GM21717 (cell line): ENCODE data around the gene AKAP5.

Source experiments
- ATAC-seq: cut with Tn5 transposase; IDR thresholded peaks from one replicate; pipeline ENCODE4 v1.9.1; 2021; ENCODE audit warnings: mild to moderate bottlenecking, moderate library complexity; ENCODE audit not compliant: unreplicated experiment

The AKAP5 gene

DNA sequence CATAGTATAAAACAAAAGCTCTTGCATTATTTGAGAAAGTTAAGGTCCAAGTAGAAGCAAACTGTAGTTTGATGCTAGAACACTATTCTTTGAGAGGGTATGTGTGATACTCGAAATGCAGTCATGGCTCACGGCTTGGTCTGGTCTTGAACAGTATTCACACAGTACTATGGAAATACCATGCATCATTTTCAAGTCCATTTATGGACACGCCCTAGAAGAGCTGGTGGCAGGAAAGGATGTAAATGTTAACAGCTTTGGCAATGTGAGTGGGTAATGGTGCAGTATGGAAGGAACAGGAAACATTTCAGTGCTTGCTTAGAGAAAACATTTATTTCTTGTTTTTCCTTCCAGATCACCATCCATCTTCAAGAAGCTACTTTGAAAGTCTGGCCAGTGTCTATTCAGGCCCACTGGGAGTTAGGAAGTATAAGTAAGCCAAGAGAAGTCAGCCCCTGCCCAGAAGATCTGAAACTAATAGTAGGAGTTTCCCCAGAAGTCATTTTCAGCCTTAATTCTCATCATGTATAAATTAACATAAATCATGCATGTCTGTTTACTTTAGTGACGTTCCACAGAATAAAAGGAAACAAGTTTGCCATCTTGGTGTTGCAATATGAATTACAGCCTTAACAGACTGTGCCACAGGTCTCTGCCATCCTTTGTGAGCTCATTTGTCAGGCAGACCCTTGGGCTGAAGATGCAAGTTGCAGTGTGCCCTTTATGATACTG lies 5.7 kb upstream of the AKAP5 start:
- ATAC-seq, result no peak

DNA sequence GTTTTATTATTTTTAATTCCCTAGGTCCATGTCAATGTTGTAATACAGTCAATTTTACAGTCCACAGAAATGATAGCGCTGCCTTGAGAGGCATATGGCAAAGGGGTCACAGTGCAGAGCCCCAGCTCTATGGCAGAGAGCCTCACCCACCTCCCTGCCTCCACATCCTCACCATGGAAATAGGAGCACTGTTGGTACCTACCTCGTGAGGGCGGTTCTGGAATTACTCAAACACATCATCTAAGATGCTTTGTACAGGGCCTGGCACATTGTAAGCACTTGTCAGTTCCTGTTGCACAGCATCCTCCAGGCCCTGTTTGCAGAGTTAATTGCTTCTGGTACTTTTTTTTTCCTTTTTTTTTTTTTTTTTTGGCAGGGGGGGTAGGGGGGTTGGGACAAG lies 4.1 kb upstream of the AKAP5 start:
- no peak for ATAC-seq

DNA sequence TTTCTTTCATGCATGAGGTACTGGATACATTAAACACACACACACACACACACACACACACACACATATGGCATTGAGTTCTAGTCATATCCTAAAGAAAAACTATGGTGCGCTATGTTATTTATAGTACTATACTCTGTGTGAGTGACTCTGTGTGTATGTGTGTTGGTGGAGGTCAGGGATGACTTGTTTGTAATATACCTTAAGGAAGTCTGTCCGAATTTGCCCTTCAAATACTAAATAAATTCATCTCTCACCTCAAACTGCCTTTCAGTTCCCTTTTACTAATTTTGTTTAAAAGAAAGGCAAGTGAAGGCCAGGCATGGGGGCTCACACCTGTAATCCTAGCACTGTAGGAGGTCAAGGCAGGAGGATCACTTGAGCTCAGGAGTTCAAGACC lies 2.1 kb upstream of the AKAP5 start:
- no peak for ATAC-seq

DNA sequence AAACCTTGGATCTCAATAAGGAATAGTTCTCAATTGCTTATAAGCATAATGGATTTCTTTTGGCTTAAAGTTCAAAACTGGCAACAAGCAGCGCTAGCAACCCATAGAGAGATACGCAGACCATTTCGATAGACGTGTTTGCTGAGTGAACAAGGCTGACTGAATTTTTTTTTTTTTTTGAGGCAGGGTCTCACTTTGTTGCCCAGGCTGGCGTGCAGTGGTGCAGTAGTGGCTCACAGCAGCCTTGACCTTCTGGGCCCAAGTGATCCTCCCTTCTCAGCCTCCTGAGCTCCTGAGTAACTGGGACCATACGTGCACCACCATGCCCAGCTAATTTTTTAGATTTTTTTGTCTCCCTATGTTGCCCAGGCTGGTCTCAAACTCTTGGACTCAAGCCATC lies 1.4 kb upstream of the AKAP5 start:
- no peak for ATAC-seq

DNA sequence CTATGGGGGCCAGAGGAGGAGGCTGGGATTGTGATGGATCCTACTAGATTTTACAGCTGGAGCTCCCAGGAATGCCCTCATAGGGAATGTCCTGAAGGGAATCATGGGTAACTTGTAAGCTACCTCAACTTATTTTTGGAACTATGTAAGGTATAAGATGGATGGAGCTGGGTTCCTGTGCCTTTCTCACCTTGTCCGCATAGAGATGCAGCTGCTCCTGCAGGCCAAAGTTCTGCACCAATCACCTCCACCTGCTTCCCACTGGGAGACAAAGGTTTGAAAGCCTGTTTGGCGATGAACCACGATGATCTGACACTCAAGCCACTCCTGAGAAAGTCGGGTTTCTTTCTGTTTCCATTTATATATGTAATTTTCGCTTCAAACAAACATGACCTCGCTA lies 648 bp upstream of the AKAP5 start:
- ATAC-seq, result peak; percentile 6

DNA sequence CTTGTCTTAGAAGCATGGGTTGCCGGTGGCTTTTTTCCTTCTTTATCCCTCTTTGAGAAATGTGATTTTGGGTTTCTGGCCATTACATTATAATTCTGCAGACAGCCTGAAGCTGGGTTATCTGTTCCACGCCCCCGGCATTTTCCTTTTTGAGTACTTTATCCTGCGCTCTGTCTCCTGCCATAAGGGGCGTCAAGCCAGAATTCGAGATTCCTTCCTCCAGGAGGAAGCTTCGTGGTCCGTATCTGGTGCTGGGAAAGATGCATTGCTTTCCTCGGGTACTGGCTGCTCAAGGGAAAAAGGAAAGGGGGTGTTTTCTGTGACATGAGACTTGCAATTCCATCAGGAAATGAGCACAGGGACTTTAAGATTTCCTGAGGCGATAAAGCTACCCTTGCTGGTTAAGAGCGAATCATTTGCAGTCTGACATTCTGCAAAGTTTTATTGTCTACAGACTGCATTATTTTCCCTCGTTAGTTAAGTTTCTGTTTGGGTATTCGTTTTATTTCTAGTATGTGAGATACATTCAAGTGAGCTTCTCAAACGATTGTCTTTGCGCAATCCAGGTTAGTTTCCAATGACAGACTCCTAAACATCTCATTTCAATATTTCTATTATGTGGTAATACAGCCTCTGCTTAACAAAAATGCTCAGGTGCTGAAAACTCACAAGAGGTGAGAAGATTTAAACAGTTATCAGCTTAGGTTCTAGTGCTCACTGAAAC lies 694 bp downstream of the AKAP5 start:
- no peak for ATAC-seq

DNA sequence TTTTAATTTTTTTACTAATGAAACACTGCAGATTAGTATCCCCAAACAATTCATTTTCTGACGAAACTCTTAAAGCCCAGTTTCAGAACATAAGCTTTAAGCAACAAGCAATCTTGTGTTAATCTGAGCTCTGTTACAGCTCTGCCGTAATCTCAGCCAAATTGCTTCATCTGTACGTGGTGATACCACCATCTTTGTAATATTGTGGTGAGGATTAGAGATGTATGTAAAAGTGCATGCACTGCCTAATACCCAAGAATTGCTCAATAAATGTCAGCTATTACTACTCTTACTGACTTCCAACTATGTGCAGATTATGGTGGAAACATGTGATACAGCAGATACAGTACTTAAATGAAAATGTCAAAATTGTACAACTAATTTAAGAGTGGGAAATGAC lies 1.8 kb downstream of the AKAP5 start:
- no peak for ATAC-seq

DNA sequence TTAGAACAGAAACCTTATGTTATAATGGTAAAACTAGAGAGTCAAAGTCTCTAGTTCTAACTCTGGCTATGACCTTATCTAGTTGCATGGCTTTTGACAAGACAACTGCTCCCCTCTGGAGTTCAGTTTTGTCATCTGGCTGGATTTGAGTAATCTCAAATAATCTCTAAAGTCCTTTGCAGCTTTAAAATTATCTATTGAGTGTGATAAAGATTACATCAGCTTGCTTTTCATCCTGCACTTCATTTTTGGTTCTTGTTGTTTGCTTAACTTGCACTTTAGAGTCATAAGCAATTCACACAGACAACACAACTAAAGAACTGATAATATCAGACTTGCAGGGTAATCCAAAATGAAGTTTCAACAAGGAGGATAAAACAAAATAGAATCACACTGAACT lies 2.3 kb downstream of the AKAP5 start:
- no peak for ATAC-seq

DNA sequence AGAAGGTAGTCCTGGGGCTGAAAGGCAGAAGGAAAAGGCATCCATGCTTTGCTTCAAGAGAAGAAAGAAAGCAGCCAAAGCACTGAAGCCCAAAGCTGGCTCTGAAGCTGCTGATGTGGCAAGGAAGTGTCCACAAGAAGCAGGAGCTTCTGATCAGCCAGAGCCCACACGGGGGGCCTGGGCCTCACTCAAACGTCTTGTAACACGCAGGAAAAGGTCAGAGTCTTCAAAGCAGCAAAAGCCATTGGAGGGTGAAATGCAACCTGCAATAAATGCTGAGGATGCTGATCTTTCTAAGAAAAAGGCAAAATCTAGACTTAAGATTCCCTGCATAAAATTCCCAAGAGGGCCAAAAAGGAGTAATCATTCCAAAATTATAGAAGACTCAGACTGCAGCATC lies 3.2 kb downstream of the AKAP5 start:
- no peak for ATAC-seq

DNA sequence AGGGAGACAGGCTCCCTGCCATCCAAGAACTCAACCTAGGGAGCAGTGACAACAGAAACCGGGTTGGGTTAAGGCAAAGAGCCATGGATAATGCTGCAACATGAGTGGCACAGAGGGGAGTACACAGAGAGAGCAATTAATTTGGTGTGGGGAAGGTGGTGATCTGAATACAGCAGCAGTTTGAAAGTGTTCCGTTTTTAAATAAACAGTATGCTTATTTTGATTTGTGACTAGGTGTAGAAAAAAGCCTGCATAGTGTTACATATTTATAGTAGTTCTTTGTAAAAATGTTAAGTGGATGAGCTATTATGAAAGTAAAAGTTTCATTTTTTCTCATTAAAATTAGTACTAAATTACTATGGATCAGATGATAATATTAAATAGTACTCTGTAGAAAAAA lies 8.7 kb downstream of the AKAP5 start:
- ATAC-seq, result no peak

DNA sequence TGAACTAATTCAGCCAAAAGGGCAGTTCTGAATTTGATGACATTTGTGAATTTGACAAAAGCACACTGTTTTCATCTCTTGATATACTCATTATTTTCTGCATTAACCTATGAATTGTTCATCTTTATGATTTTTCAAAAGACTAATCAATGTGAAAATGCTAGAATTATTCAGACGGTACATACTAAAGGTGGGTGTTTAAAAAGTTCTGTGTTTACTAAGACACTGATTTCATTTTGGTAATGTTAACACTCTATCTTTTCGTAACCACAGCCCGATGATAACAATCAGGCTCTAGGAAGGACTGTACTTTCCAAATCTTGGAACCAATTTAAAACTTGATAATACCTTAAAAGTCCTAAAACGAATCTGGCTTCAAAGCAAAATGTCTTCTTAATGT lies 9.4 kb downstream of the AKAP5 start:
- no peak for ATAC-seq

DNA sequence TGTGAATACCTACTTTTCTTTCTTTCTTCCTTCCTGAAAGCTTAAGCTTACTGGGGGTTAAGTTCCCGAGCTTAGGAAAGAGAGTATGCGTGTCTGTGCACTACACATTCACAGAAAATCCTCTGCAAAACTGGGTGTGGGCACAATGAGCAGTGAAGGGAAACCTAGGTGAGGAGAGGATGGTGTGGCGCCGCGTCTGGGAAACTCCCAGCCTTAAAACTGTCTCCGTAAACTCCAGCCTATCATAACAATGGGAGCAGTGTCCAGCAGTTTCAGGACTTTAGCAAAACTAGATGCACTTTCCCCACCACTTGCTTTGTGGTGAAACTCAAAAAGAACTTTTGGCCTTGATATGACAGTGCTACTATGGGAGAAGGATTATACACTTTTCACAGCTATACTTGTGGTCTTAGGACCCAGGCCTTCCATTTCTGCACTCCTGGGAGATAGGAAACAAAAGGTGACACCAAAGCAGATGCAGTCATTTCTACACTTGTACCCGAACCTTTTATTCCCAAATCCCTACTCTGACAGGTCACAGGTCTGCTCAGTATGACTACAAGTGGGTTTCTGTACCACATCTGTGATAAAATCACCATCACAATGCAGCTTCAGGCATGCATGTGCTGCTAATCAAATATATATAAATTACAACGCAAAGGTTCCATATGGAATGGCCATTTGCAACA lies 10.4 kb downstream of the AKAP5 start:
- no peak for ATAC-seq

DNA sequence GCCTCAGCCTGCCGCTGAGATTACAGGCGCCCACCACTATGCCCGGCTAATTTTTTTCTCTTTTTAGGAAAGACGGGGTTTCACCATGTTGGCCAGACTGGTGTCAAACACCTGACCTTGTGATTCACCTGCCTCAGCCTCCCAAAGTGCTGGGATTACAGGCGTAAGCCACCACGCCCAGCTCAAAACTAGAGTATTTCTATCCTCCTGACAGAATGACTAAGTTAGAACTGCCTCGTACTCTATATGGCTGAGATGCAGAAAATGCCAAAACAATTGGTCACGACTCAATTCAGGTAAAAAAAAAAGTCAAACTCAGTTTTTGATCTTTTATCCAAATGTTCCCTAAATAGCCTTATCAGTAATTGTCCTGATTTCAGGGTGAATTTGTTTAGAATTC lies 11.1 kb downstream of the AKAP5 start:
- no peak for ATAC-seq

DNA sequence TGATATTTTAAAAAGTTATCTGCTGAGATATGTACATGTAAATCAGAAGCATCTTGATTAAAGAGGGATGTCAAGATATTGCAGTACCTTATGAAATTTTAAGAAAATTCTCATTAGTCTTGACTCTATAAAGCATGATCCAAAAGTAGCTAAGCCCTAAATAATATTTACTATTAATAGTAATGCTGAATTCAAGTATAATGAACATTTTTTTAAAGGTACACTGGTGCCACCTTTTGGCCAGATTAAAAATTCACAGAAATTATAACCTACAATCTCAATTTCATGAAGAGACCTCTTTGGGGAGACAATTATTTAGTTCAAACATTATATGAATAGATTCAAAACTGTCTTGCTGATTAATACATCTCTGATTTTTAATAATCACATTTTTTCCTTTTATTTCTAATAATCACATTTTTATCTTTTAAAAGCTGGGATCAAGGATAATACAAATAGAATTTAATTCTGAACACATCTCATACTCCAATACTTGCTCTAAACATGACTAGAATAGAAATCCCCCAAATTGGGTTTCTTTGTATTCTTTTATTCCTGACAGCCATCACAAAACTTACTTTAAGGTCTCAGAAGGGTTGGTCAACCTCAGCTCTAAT lies 13.4 kb downstream of the AKAP5 start:
- ATAC-seq, result no peak

DNA sequence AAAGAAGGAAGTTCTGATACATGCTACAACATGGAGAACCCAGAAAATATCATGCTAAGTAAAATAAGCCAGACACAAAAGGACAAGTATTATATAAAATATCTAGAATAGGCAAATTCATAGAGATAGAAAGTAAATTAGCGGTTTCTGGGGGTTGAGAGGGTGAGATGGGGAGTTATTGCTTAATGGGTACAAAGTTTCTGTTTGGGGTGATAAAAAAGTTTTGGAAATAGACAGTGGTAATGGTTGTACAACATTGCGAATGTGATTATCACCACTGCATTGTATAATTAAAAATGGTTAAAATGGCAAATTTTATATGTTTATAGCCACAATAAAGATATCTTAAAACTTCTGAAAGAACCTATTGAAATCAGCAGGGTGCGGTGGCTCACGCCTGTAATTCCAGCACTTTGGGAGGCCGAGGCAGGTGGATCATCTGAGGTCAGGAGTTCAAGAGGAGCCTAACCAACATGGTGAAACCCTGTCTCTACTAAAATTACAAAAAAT lies 23.3 kb downstream of the AKAP5 start:
- no peak for ATAC-seq

DNA sequence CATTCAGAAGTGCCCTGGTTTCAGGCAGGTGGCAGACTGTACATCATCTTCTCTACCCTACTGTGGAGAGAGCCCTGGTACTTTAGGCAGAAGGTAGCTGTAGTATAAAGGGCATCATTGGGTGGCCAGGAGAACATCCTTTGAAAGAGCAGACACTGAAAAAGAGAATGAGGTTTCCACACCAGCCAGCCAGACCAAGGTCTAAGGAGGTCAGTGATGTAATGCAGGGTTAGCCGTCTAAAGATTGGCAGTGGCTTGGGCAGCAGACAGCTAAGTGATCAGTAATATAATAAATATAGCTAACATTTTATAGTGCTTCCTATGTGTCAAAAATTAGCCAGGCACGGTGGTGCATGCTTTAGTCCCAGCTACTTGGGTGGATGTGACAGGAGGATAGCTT lies 26.3 kb downstream of the AKAP5 start:
- ATAC-seq, result no peak

DNA sequence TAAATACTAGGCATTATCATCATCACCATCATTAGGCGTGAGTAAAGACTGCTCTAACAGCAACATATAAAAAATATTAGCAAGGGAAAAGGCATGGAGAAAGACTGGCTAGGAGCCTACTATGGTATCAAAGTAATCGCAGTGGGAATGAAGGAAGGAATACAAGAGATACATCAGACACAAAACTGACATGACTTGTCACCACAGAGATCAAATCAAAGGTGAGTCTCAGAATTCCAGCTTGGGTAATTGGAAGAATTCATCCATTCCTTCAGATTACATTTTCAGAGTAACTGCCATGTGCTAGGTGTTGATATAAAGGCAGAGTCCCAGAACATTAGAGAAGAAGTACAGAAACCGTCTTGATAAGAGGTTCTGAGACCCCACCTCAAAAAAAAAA lies 28.2 kb downstream of the AKAP5 start:
- ATAC-seq, result no peak

DNA sequence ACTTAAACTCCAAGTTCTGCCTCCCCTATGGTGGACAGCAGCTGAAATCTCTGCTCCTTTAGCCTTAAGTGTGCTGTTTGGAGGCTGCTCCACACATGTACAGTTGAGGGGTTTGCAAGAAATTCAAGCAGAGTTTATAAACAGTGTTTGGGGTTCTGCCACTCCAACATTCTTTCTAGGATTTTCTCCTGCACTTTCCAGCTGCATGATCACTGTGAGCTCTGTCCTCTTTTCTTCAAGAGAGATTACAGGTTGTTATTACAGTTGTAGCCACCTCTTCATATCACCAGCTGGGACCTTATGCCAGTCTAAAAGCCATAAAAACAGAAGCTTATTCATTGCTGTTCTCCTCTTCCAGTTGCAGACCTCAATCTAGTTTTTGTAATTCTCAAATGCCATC lies 30.0 kb downstream of the AKAP5 start:
- no peak for ATAC-seq

DNA sequence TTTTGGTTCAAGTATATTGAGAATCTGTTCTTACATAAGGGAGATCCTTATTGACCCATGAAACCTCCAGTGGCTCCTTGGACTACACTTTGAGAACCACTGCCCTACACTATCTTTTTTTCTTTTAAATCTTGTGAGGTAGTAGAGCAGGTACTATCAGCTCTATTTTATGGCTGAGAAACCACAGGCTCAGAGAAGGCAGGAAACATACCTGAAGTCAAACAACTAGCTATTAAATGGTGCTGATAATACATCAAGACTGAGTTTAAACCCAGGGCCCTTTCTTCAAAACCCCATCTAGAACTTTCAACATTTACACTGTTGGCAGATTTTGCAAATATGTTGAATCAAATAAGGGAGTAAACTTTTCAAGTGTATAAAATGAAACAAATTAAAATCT lies 31.5 kb downstream of the AKAP5 start:
- no peak for ATAC-seq

DNA sequence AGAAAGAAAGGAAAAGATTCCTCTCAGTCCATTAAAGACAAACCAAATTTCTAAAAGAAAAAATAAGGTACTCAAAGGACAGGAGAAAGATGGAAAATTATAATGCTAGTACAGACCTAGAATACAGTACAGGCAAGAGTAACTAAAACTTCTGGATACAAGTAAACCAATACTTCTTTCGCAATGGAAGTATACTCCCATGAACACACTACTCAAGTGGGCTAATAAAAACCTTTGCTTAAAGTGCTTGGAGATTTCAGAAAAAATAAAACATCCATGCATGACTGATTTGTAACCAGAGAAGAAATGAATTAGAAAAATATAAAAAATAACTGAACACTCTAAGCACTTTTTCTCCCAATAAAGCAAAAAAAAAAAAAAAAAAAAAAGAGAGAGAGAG lies 34.8 kb downstream of the AKAP5 start:
- no peak for ATAC-seq

DNA sequence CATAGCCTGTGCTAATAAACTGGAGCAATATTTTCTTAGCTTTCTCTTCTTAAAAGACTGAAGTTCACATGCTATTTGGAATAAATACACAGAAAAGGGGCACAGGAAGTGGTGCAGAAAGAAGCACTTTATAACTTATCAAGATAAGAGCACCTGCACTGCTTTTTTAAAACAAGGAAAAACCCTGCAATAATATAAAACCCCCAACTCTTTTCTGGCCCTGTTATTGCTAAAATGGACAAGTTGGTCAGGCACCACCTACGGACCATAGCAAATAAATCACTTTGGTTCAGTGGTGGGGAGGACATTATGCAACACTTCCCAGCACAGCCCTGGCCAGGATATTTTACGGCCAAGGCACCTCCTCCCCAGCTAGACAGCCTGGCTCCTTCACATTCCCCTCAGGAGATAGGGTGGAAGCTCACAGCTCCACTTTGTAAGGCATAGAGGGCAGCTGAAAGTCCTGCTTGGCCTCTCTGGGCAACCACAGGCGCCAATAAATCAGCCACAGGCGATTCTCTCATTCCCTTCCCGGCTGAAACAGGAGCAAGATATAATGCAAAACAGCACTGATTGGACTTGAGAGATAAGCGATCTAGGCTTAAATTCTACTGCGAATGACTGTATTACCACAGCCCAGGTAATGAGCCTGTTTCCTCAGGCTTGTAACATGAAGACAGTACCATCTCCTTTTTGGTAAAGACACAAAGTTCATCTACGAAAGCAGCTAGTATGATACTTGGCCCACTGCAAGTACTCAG lies 36.3 kb downstream of the AKAP5 start:
- no peak for ATAC-seq
